ENCODE results near the gene KIRREL3. TPM values are rescaled to one million over a fixed set of nuclear protein-coding genes. Genes with fewer than 3 reads are reported as not detected.

The KIRREL3 gene
- total RNA-seq, 4 donors from 2014 or later, result 0.82 to 15.7 (median 1.4) TPM; not detected in 1

DNA sequence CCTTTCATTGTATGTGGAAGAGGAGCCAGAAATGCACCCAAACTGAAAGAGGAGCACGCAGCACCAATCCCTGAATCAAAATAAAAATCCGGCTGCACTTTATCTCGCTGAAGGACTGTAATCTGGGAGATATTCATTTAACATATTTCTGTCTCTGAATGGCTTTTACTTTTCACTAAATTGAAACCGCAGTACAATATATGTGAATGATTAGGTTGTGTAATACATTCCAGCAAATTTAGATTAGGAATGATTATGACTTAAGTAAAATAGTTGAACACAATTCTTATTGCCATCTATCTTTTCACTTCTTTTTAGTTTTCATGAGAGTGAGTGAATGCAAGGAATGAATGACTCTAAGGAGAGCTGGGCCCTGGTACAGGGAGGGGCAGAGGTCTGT lies 413.0 kb downstream of the KIRREL3 start:
- TF ChIP-seq, protein P1, sequence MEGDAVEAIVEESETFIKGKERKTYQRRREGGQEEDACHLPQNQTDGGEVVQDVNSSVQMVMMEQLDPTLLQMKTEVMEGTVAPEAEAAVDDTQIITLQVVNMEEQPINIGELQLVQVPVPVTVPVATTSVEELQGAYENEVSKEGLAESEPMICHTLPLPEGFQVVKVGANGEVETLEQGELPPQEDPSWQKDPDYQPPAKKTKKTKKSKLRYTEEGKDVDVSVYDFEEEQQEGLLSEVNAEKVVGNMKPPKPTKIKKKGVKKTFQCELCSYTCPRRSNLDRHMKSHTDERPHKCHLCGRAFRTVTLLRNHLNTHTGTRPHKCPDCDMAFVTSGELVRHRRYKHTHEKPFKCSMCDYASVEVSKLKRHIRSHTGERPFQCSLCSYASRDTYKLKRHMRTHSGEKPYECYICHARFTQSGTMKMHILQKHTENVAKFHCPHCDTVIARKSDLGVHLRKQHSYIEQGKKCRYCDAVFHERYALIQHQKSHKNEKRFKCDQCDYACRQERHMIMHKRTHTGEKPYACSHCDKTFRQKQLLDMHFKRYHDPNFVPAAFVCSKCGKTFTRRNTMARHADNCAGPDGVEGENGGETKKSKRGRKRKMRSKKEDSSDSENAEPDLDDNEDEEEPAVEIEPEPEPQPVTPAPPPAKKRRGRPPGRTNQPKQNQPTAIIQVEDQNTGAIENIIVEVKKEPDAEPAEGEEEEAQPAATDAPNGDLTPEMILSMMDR (IDR thresholded peaks at IDR 0.05), result no peak
- TF ChIP-seq POLR2AphosphoS5 (IDR thresholded peaks at IDR 0.05) (no peak), EP300 (IDR thresholded peaks at IDR 0.05; ENCODE audit: low read depth) (no peak), POLR2A (IDR thresholded peaks at IDR 0.05) (no peak)
- in situ Hi-C loops (cut with MboI; ENCODE audit: low pct_ligation_motif_present in 1 of 4, low pct_unique_long_range_greater_than_20kb in 1 of 4, low sequenced_read_pairs in 3 of 4) (no loop called here), intact Hi-C loops (cut with DNase I; ENCODE audit: low total_unique reads) (no loop called here)
- Histone ChIP-seq H3K4me1 (peaks cover 0 to 11% (median 4%) of the 10 kb centered on the region in 4 donors), H3K27ac (no peak overlapping the region), H3K27me3 (peaks cover 16% of the 10 kb centered on the region), H3K9me3 (no peaks in the 10 kb centered on the region), H3K4me3 (no peak overlapping the region), H3K36me3 (no peaks in the 10 kb centered on the region)
- no peak for DNase-seq
- 66 to 77% methylated on average over 2 to 4 of the region's 4 CpGs for WGBS, 2 donors (ENCODE audit: low coverage in 1 of 2)

DNA sequence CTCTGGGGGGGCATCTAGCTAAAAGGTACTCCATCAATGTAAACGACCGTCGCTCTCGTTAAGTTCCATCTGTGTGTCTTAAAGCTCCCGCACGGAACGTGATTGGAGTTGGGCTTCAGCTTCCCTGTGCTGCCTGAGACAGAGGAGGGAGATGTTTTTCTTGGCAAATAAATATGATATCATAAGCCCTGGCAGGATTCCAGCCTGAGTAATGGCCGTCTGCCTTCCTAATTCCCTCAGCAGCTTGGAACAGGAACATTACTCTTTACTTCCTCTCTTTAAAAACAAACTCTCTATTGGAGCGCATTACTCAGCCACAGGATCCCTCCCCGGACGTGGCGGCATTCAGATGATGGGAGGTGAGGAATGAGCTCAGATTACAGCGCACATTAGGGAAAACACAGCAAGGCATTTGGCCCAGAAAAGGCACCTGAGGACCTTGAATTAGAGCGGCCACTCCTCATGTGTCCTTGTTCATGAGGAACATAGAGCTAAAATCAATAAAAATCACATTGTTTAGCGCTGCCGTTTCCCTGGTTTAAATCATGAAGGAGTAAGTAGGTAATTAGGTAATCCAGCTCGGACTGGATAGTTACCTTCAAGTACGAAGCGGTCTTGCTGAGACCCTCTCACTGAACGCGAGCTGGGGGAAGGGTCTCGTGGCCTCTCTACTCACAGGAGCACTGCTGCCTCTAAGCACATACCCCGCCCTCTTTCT lies 414.6 kb downstream of the KIRREL3 start:
- no peak overlapping the region for H3K27ac ChIP-seq
- peaks cover 0 to 11% (median 4%) of the 10 kb centered on the region in 4 donors for H3K4me1 ChIP-seq
- 11% methylated on average over 7 to 23 of the region's 23 CpGs for WGBS, 2 donors (ENCODE audit: low coverage in 1 of 2)
- peak; percentile 22 for DNase-seq
- no peak overlapping the region for H3K4me3 ChIP-seq
- peaks cover 16% of the 10 kb centered on the region for H3K27me3 ChIP-seq
- no peaks in the 10 kb centered on the region for H3K36me3 ChIP-seq
- in situ Hi-C loops (cut with MboI; ENCODE audit: low pct_ligation_motif_present in 1 of 4, low pct_unique_long_range_greater_than_20kb in 1 of 4, low sequenced_read_pairs in 3 of 4), result no loop called here
- intact Hi-C loops (cut with DNase I; ENCODE audit: low total_unique reads), result no loop called here
- no peaks in the 10 kb centered on the region for H3K9me3 ChIP-seq
- TF ChIP-seq POLR2AphosphoS5 (IDR thresholded peaks at IDR 0.05) (no peak), EP300 (IDR thresholded peaks at IDR 0.05; ENCODE audit: low read depth) (no peak), POLR2A (IDR thresholded peaks at IDR 0.05) (no peak)
- TF ChIP-seq, protein P1 (IDR thresholded peaks at IDR 0.05), result no peak

DNA sequence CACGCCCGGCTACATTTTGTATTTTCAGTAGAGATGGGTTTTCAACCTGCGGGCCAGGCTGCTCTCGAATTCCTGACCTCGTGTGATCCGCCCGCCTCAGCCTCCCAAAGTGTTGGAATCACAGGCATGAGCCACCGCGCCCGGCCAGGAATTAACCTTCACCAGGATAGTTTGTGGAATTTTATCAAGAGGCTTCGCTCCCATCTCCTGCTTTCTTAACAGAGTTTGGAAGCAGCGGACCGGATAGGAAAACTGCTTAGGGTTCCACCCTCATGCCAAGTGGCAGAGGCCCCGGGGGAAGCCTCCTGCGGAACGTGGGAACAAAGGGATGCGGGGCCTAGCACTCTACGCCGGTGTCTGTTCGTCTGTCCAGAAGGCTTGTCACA lies 415.2 kb downstream of the KIRREL3 start:
- peaks cover 16% of the 10 kb centered on the region for H3K27me3 ChIP-seq
- H3K9me3 ChIP-seq, result no peaks in the 10 kb centered on the region
- peaks cover 0 to 11% (median 4%) of the 10 kb centered on the region in 4 donors for H3K4me1 ChIP-seq
- DNase-seq, result no peak
- intact Hi-C loops (cut with DNase I; ENCODE audit: low total_unique reads) (no loop called here), in situ Hi-C loops (cut with MboI; ENCODE audit: low pct_ligation_motif_present in 1 of 4, low pct_unique_long_range_greater_than_20kb in 1 of 4, low sequenced_read_pairs in 3 of 4) (no loop called here)
- no peak overlapping the region for H3K27ac ChIP-seq
- H3K4me3 ChIP-seq, result no peak overlapping the region
- TF ChIP-seq POLR2AphosphoS5 (IDR thresholded peaks at IDR 0.05), result no peak
- TF ChIP-seq EP300 (IDR thresholded peaks at IDR 0.05; ENCODE audit: low read depth), result no peak
- no peak for TF ChIP-seq POLR2A (IDR thresholded peaks at IDR 0.05)
- TF ChIP-seq, protein P1 (IDR thresholded peaks at IDR 0.05), result no peak
- no peaks in the 10 kb centered on the region for H3K36me3 ChIP-seq
- WGBS, 2 donors (ENCODE audit: low coverage in 1 of 2), result 61% methylated on average over 20 of the region's 20 CpGs; no CpG with 5 or more reads in 1 of the 2 donors

GRCh38 chr11:126583594-126584427 lies 416.8 kb downstream of the KIRREL3 start:
- 73 to 84% methylated on average over 3 to 24 of the region's 26 CpGs for WGBS, 2 donors (ENCODE audit: low coverage in 1 of 2)
- TF ChIP-seq, protein P1 (IDR thresholded peaks at IDR 0.05), result no peak
- no peak for TF ChIP-seq POLR2AphosphoS5 (IDR thresholded peaks at IDR 0.05)
- no peak for TF ChIP-seq POLR2A (IDR thresholded peaks at IDR 0.05)
- no peak for TF ChIP-seq EP300 (IDR thresholded peaks at IDR 0.05; ENCODE audit: low read depth)
- in situ Hi-C loops (cut with MboI; ENCODE audit: low pct_ligation_motif_present in 1 of 4, low pct_unique_long_range_greater_than_20kb in 1 of 4, low sequenced_read_pairs in 3 of 4) (no loop called here), intact Hi-C loops (cut with DNase I; ENCODE audit: low total_unique reads) (no loop called here)
- H3K36me3 ChIP-seq, result no peaks in the 10 kb centered on the region
- H3K9me3 ChIP-seq, result no peaks in the 10 kb centered on the region
- DNase-seq, result no peak
- peaks cover 0 to 11% (median 4%) of the 10 kb centered on the region in 4 donors for H3K4me1 ChIP-seq
- no peak overlapping the region for H3K27ac ChIP-seq
- H3K27me3 ChIP-seq, result peaks cover 16% of the 10 kb centered on the region
- H3K4me3 ChIP-seq, result no peak overlapping the region
